Ascending aorta (tissue), 2 donors: ENCODE data around the gene SNX9. TPM values are rescaled to one million over a fixed set of nuclear protein-coding genes. Genes with fewer than 3 reads are reported as not detected.
A peak's percentile ranks its signal among the peaks of the same experiment; 100 is the strongest.

Experiments used
- DNase-seq, 2 donors: peaks; one replicate each; pipeline ENCODE4 v3.0.0-alpha.2; 2019; ENCODE audit warnings: low spot score in 2 of 2
- H3K27ac ChIP-seq, 2 donors: fragments of 200-600 bp; sonication (generic); one replicate each; pipeline ENCODE4 v1.5.1; 2016 to 2017; ENCODE audit warnings: mild to moderate bottlenecking in 1 of 2
- H3K27me3 ChIP-seq: fragments of 200-600 bp; sonication (generic); one replicate; pipeline ENCODE4 v1.5.1; 2017
- H3K36me3 ChIP-seq, 2 donors: fragments of 200-600 bp; sonication (generic); one replicate each; pipeline ENCODE4 v1.5.1; 2016
- H3K4me1 ChIP-seq, 2 donors: fragments of 200-600 bp; sonication (generic); one replicate each; pipeline ENCODE4 v1.5.1; 2016 to 2017; ENCODE audit warnings: mild to moderate bottlenecking in 1 of 2
- H3K4me3 ChIP-seq, 2 donors: fragments of 200-600 bp; sonication (generic); one replicate each; pipeline ENCODE4 v1.5.1; 2016 to 2017; ENCODE audit warnings: mild to moderate bottlenecking in 1 of 2
- H3K9me3 ChIP-seq, 2 donors: fragments of 200-600 bp; sonication (generic); one replicate each; pipeline ENCODE4 v1.5.1; 2016
- CTCF ChIP-seq, 3 experiments: fragments of 200-600 bp in 2 of 3; fragments of 450-650 bp in 1 of 3; sonication (generic) in 2 of 3; IDR thresholded peaks; one replicate each; pipeline ENCODE4 v1.5.1; 2016 to 2019; ENCODE audit warnings: antibody characterized with exemption in 3 of 3, mild to moderate bottlenecking in 1 of 3, moderate library complexity in 1 of 3
- intact Hi-C: fragments of 100-400 bp; cut with DNase I; formaldehyde crosslinking; loops from one replicate; pipeline ENCODE4 v1.15.1; 2023
- total RNA-seq: library from RNA; depleted of rRNA; stranded (reverse); fragments of >200 nt; gene quantifications from one replicate; pipeline ENCODE4 v1.1.0, GENCODE V29; 2016

The SNX9 gene
- total RNA-seq, 1 donor from 2014 or later: 55.2 TPM

- no peak for TF ChIP-seq CTCF (IDR thresholded peaks at IDR 0.05)
Measured at GRCh38 chr6:157983406-157984119, 160.5 kb downstream of the SNX9 start.

GRCh38 chr6:157984128-157984527 lies 161.1 kb downstream of the SNX9 start:
- DNase-seq: no peak
- intact Hi-C loops: loop anchor here (5.0 kb wide), 2 partner anchors 33 to 183 kb away; partner anchors contain the start of genes GTF2H5 and SERAC1
- peak overlapping the region in 1 of 2 donors; percentile 8 for H3K27ac ChIP-seq
- no peaks in the 10 kb centered on the region for H3K27me3 ChIP-seq
- peak overlapping the region in 1 of 2 donors; percentile 94 for H3K4me3 ChIP-seq
- H3K36me3 ChIP-seq: no peaks in the 10 kb centered on the region
- H3K9me3 ChIP-seq: no peaks in the 10 kb centered on the region
- TF ChIP-seq CTCF (IDR thresholded peaks at IDR 0.05): no peak
- peaks cover 5 to 26% of the 10 kb centered on the region in 2 donors for H3K4me1 ChIP-seq

More at GRCh38 chr6:157983406-157984119, 160.5 kb downstream of the SNX9 start:
- DNase-seq: no peak
- intact Hi-C loops: loop anchor here (2.0 to 5.0 kb wide), 3 partner anchors 34 to 184 kb away; partner anchors contain the start of genes GTF2H5 and SERAC1
- Histone ChIP-seq H3K27ac (peak overlapping the region; percentile 1 to 27), H3K36me3 (no peaks in the 10 kb centered on the region), H3K27me3 (no peaks in the 10 kb centered on the region), H3K4me3 (peak overlapping the region; percentile 77 to 94), H3K9me3 (no peaks in the 10 kb centered on the region), H3K4me1 (peaks cover 5 to 26% of the 10 kb centered on the region in 2 donors)

GRCh38 chr6:157984686-157985225 lies 161.7 kb downstream of the SNX9 start:
- Histone ChIP-seq H3K4me3 (no peak overlapping the region), H3K27me3 (no peaks in the 10 kb centered on the region), H3K36me3 (no peaks in the 10 kb centered on the region), H3K9me3 (no peaks in the 10 kb centered on the region), H3K27ac (peak overlapping the region in 1 of 2 donors; percentile 8), H3K4me1 (peaks cover 5 to 31% of the 10 kb centered on the region in 2 donors)
- no peak for DNase-seq
- no peak for TF ChIP-seq CTCF (IDR thresholded peaks at IDR 0.05)
- intact Hi-C loops: loop anchor here (5.0 kb wide), 2 partner anchors 33 to 183 kb away; partner anchors contain the start of genes GTF2H5 and SERAC1

- Histone ChIP-seq H3K4me1 (peaks cover 5 to 37% of the 10 kb centered on the region in 2 donors), H3K27ac (peak overlapping the region in 1 of 2 donors; percentile 30), H3K9me3 (no peaks in the 10 kb centered on the region), H3K36me3 (no peaks in the 10 kb centered on the region), H3K4me3 (no peak overlapping the region), H3K27me3 (no peaks in the 10 kb centered on the region)
- DNase-seq: no peak
- intact Hi-C loops: no loop called here
- TF ChIP-seq CTCF (IDR thresholded peaks at IDR 0.05): no peak
Measured at GRCh38 chr6:157985378-157986155, 162.5 kb downstream of the SNX9 start.

GRCh38 chr6:157987788-157988699 lies 165.0 kb downstream of the SNX9 start:
- peak overlapping the region; percentile 24 to 56 for H3K27ac ChIP-seq
- H3K4me3 ChIP-seq: no peak overlapping the region
- no peaks in the 10 kb centered on the region for H3K9me3 ChIP-seq
- no peak for TF ChIP-seq CTCF (IDR thresholded peaks at IDR 0.05)
- H3K27me3 ChIP-seq: no peaks in the 10 kb centered on the region
- intact Hi-C loops: no loop called here
- H3K36me3 ChIP-seq: no peaks in the 10 kb centered on the region
- H3K4me1 ChIP-seq: peaks cover 5 to 21% of the 10 kb centered on the region in 2 donors
- DNase-seq: no peak
